Duodenal mucosa (tissue), 2 donors: Measurements from ENCODE around the gene CDC42SE2.

Experiments used
- H3K27ac ChIP-seq: one replicate; pipeline ENCODE4 v1.7.0; 2013; ENCODE audit warnings: low read depth, low read length
- H3K27me3 ChIP-seq, 2 donors: one replicate each; pipeline ENCODE4 v1.7.0; 2013; ENCODE audit warnings: low read length in 2 of 2, control low read depth in 1 of 2; ENCODE audit not compliant: insufficient read depth in 2 of 2, control insufficient read depth in 1 of 2
- H3K36me3 ChIP-seq, 2 donors: one replicate each; pipeline ENCODE4 v1.7.0; 2013; ENCODE audit warnings: low read length in 2 of 2, control low read depth in 1 of 2; ENCODE audit not compliant: insufficient read depth in 2 of 2, control insufficient read depth in 1 of 2
- H3K4me1 ChIP-seq, 2 donors: one replicate each; pipeline ENCODE4 v1.7.0; 2013; ENCODE audit warnings: low read length in 2 of 2, control low read depth in 1 of 2; ENCODE audit not compliant: insufficient read depth in 2 of 2, control insufficient read depth in 1 of 2
- H3K4me3 ChIP-seq, 2 donors: one replicate each; pipeline ENCODE4 v1.7.0; 2013; ENCODE audit warnings: low read length in 2 of 2, low read depth in 1 of 2
- H3K9ac ChIP-seq, 2 donors: one replicate each; pipeline ENCODE4 v1.7.0; 2013; ENCODE audit warnings: low read length in 2 of 2, low read depth in 1 of 2
- H3K9me3 ChIP-seq, 2 donors: one replicate each; pipeline ENCODE4 v1.7.0; 2013; ENCODE audit warnings: low read length in 2 of 2, control low read depth in 1 of 2; ENCODE audit not compliant: control insufficient read depth in 1 of 2

The CDC42SE2 gene

DNA sequence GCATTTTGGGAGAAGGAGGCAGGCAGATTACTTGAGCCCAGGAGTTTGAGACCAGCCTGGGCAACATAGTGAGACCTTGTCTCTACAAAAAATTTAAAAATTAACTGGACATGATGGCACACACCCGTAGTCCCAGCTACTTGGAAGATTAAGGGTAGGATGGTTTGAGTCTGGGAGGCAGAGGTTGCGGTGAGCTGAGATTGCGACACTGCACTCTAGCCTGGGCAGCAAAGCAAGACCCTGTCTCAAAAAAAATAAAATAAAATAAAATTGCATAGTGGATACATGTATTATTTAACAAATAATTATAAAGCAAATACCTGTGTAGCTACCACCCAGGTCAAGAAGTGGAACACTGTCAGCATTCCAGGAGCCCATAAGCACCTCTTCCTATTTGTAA, 90.1 kb downstream of the CDC42SE2 start:
- Histone ChIP-seq H3K4me1 (peaks cover 0 to 24% of the 10 kb centered on the region in 2 donors), H3K4me3 (no peak overlapping the region), H3K27me3 (no peaks in the 10 kb centered on the region), H3K9me3 (no peaks in the 10 kb centered on the region), H3K36me3 (peaks cover 0 to 3% of the 10 kb centered on the region in 2 donors), H3K9ac (no peak overlapping the region), H3K27ac (no peak overlapping the region)

DNA sequence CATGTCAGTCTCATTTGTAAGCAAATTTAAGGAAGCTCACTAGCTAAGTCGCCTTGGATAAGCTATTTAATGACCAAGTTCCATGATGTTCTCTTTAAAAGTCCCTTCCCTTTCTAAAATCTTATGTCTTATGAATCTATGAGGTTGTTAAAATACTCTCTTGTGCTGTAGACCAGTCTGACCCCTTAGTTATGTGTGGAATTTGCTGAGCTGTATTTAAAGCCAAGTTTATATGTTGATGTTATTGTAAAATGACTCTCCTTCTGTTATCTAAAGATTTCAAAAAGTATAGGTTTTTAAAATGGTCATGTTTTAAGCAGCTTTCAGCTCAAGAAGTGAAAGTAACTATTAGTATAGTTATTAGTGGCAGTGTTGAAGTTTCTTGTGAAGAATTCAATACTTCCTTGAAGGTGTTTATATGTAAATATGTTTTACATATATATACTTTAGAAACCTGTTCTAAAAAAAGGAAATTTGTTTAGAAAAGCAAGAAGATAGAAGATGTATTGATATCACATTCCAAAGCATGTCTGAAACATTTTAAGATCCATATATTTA, 92.2 kb downstream of the CDC42SE2 start:
- no peaks in the 10 kb centered on the region for H3K9me3 ChIP-seq
- H3K36me3 ChIP-seq, result peaks cover 6 to 12% of the 10 kb centered on the region in 2 donors
- H3K9ac ChIP-seq, result no peak overlapping the region
- H3K27me3 ChIP-seq, result no peaks in the 10 kb centered on the region
- H3K4me3 ChIP-seq, result no peak overlapping the region
- no peak overlapping the region for H3K27ac ChIP-seq
- peaks cover 0 to 24% of the 10 kb centered on the region in 2 donors for H3K4me1 ChIP-seq

DNA sequence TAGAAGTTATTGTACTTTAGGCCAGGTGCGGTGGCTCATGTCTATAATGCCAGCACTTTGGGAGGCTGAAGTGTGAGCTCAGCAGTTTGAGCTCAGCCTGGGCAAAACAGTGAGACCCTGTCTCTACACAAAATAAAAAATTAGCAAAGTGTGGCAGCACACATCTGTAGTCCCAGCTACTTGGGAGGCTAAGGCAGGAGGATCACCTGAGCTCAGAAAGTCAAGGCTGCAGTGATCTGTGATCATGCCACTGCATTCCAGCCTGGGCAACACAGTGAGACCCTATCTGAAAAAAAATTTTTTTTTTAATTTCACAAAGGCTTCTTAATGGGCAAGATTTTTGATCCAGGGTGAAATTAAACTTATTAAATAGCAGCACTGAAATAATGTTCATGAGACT, 92.8 kb downstream of the CDC42SE2 start:
- no peak overlapping the region for H3K4me3 ChIP-seq
- peaks cover 6 to 18% of the 10 kb centered on the region in 2 donors for H3K36me3 ChIP-seq
- H3K27me3 ChIP-seq, result no peaks in the 10 kb centered on the region
- H3K9me3 ChIP-seq, result no peaks in the 10 kb centered on the region
- H3K9ac ChIP-seq, result no peak overlapping the region
- H3K4me1 ChIP-seq, result peaks cover 0 to 24% of the 10 kb centered on the region in 2 donors
- H3K27ac ChIP-seq, result no peak overlapping the region

DNA sequence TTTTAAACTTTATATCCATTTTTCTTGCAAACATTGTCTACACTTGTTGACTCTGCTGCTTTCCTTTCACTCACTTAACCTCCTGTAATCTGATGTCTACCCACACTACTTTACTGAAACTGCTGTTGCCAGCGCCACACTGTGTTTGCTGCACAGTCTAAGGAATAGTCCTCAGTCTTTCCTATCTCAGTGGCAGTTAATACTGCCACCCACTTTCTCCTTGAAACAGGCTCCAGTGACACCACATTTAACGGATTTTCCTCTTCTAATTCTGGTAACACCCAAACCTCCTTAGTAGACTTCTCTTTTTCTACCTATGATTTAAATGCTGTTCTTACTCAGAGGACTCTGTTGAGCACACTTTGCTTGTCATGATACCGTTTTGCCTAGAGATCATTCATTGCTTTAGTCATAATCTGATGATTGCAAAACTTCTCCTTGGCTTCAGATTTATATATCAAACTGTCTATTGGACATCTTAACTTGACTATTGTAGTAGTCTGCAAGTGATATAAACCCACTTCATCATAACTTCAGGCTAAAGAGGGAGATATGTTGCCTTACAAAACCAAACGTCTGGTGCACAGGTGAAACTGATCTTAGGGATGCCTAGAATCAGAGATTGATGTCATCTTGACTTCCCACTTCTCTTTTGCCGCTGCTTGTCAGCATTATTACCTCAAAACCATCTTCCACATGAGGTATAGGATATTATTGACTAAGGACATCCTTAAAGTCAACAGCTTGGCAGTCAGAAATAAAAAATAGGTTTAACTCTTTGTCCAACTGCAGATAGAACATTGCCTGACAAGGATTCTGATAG, 94.1 kb downstream of the CDC42SE2 start:
- peaks cover 0 to 24% of the 10 kb centered on the region in 2 donors for H3K4me1 ChIP-seq
- H3K9me3 ChIP-seq, result no peaks in the 10 kb centered on the region
- peaks cover 6 to 19% of the 10 kb centered on the region in 2 donors for H3K36me3 ChIP-seq
- no peaks in the 10 kb centered on the region for H3K27me3 ChIP-seq
- no peak overlapping the region for H3K9ac ChIP-seq
- no peak overlapping the region for H3K4me3 ChIP-seq
- H3K27ac ChIP-seq, result no peak overlapping the region

DNA sequence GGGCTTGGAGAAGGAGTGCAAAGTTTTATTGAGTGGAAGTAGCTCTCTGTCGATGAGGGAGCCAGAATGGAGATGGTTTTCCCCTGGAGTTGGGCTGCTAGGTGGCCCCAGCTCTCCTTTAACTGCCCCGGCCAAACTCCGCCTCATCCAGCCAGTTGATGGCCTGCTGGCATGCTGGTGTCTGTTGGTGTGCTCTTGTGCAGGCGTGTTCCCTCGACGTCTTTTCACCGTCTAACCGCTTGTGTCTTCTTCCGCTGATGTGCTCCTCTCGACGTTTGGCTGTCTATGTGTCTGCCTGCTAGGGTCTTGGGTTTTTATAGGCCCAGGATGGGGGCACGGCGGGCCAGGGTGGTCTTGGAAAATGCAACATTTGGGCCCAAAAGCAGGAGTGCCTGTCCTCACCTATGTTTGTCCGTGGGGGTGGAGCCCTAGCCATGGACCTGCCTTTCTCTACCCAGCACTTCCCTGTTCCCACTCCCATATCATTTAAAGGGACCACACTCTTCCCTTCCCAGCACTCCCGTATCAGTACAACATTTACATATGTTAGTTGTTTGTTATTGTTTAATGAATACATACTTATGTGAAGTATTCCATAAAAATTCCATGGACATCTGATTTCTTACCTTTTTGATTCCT, 97.9 kb downstream of the CDC42SE2 start:
- Histone ChIP-seq H3K27me3 (no peaks in the 10 kb centered on the region), H3K4me3 (no peak overlapping the region), H3K27ac (no peak overlapping the region), H3K36me3 (peaks cover 6 to 19% of the 10 kb centered on the region in 2 donors), H3K4me1 (peaks cover 4 to 16% of the 10 kb centered on the region in 2 donors), H3K9ac (no peak overlapping the region), H3K9me3 (no peaks in the 10 kb centered on the region)

DNA sequence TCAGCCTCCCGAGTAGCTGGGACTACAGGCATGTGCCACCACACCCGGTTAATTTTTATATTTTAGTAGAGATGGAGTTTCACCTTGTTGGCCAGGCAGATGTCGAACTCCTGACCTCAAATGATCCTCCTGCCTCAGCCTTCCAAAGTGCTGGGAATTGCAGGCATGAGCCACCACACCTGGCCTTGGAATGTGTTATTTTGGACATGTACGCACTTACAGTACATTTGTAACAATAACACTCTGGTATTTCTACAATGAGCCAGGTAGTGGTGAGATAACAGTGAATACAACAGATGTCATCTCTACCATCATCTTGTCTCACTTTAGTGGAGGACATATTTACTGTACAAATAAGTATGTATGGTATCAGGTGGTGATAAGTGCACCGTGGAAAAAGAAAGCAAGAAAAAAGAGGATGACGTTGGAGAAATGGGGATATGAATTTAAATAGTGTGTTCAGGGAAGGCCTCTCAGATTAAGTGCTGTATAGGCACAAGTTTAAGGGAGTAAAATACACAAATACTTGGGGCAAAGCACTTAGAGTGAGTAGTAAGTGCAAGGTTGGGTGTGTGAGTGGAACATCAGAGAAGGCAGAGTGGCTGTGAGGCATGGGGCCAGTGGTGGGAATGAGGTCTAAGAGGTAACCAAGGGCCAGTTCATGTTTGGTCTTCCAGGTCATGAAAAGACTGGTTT, 100.1 kb downstream of the CDC42SE2 start:
- H3K4me3 ChIP-seq, result no peak overlapping the region
- peaks cover 0 to 4% of the 10 kb centered on the region in 2 donors for H3K4me1 ChIP-seq
- no peak overlapping the region for H3K27ac ChIP-seq
- no peaks in the 10 kb centered on the region for H3K9me3 ChIP-seq
- H3K27me3 ChIP-seq, result no peaks in the 10 kb centered on the region
- H3K9ac ChIP-seq, result no peak overlapping the region
- H3K36me3 ChIP-seq, result peaks cover 6 to 19% of the 10 kb centered on the region in 2 donors

DNA sequence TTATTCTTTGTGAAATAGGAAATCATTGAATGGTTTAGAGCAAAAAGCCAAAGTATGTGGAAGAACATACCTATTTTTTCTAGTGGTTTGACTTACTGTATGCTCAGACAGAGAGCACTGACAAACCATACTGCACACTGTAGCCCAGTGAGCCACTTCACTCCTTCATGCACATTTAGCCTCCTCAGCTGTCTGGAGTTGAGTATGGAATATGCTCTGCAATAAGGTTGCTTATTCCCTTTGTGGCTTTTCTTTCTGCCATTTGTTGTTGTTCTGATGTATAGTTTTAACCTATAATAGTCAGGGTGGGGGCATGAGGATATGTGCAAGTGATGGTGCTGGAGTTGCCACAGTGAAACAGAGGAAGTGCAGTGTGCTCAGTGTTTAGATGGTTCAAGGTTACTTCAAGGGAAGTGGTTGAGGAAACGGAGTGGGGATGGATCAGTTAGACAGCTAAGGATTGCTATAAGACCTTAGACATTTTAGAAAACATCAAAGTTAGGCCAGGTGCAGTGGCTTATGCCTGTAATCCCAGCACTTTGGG, 100.7 kb downstream of the CDC42SE2 start:
- Histone ChIP-seq H3K9me3 (no peaks in the 10 kb centered on the region), H3K9ac (no peak overlapping the region), H3K27ac (no peak overlapping the region), H3K36me3 (peaks cover 2 to 15% of the 10 kb centered on the region in 2 donors), H3K27me3 (no peaks in the 10 kb centered on the region), H3K4me3 (no peak overlapping the region), H3K4me1 (peaks cover 0 to 4% of the 10 kb centered on the region in 2 donors)

DNA sequence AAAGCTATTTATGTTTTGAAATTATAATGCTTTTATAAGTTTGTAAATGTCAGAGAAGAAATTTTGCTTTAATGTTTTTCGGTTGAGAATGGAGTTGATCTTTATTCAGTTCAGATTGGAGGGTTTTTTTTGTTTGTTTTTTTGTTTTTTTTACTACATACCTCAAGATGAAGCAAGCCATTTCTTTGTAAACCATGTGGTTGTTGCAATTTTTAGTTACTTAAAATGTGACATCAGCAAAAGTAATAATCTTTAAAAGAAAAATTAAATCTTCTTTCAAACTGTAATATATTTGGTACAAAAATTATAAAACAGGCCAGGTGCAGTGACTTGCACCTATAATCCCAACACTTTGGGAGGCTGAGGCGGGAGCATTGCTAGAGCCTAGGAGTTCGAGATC, 102.6 kb downstream of the CDC42SE2 start:
- Histone ChIP-seq H3K9ac (no peak overlapping the region), H3K27ac (no peak overlapping the region), H3K36me3 (peaks cover 0 to 6% of the 10 kb centered on the region in 2 donors), H3K4me3 (no peak overlapping the region), H3K4me1 (peaks cover 0 to 4% of the 10 kb centered on the region in 2 donors), H3K27me3 (no peaks in the 10 kb centered on the region), H3K9me3 (no peaks in the 10 kb centered on the region)

DNA sequence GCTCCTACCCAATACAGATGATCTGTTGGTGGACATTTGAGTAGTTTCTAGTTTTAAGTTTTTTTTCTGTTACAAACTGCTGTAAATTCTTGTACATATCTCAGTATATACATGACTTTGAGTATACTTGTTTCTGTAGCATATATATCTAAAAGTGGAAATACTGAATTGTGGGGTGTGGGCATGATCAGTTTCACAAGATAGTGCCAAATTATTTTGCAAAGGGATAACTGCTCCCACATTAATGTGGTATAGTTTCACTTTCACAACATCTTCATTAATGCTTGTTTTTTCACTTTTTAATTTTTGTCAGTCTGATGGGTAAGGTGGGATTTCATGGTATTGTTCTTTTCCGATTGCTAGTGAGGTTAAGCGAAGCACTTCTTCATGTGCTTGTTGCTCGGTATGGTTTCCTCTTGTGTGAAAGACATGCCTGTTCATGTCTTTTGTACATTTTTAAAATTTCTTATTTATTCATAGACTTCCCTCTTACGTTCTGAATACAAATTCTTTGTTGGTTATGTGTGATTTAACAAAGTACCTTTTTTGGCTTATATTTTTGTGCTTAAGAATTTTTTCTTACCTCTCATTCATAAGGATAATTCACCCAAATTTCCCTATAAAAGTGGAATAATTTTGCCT, 103.5 kb downstream of the CDC42SE2 start:
- H3K27ac ChIP-seq, result no peak overlapping the region

More for the DNA sequence above, 103.5 kb downstream of the CDC42SE2 start:
- Histone ChIP-seq H3K9me3 (no peaks in the 10 kb centered on the region), H3K9ac (no peak overlapping the region), H3K4me3 (no peak overlapping the region), H3K36me3 (no peaks in the 10 kb centered on the region), H3K4me1 (peaks cover 0 to 4% of the 10 kb centered on the region in 2 donors), H3K27me3 (no peaks in the 10 kb centered on the region)
